Measurements from ENCODE around the gene ASPM.

- no peak for TF ChIP-seq CTCF (IDR thresholded peaks at IDR 0.05)
- no peak for TF ChIP-seq EZH2 (IDR thresholded peaks at IDR 0.05)
- TF ChIP-seq EZH2phosphoT487 (IDR thresholded peaks at IDR 0.05) = no peak
These were observed 27.4 kb upstream of the ASPM start for GRCh38 chr1:197173571-197174507.
